NCI-H2196 (cell line): ENCODE data around the gene OR1N1.
A peak's percentile ranks its signal among the peaks of the same experiment; 100 is the strongest.
"Not testable (repeated sequence)": the region's sequence is repeated elsewhere in the genome, so short reads cannot be mapped to it uniquely, and the experiment has no call there.

Experiments
- DNase-seq: peaks from one replicate; lab custom pipeline; 2025; ENCODE audit not compliant: unreplicated experiment; lab: John Stamatoyannopoulos, UW

The OR1N1 gene

GRCh38 chr9:122527193-122527592 lies at the start of gene OR1N1:
Gene OR1N1, minus strand, starts transcription at chr9:122527293. Its CDS starts 0 bp downstream, at chr9:122527293.
- DNase-seq, result no peak

GRCh38 chr9:122572456-122572855 lies 45.4 kb upstream of the OR1N1 start:
- DNase-seq, result no peak

GRCh38 chr9:122567901-122568300 lies 40.8 kb upstream of the OR1N1 start:
- DNase-seq, result no peak

GRCh38 chr9:122562134-122562760 lies 35.2 kb upstream of the OR1N1 start:
- DNase-seq, result no peak

- no peak for DNase-seq
Measured at GRCh38 chr9:122561446-122561845, 34.4 kb upstream of the OR1N1 start.

GRCh38 chr9:122552812-122553211 lies 25.7 kb upstream of the OR1N1 start, which contains the start of gene OR1N2:
Gene OR1N2, plus strand, starts transcription at chr9:122553112. Its CDS starts 100 bp downstream, at chr9:122553212.
- DNase-seq, result no peak

GRCh38 chr9:122551371-122551770 lies 24.3 kb upstream of the OR1N1 start:
- no peak for DNase-seq

- no peak for DNase-seq
Measured at GRCh38 chr9:122546196-122546595, 19.1 kb upstream of the OR1N1 start.

- no peak for DNase-seq
Measured at GRCh38 chr9:122538757-122539156, 11.7 kb upstream of the OR1N1 start.

GRCh38 chr9:122537066-122537465 lies 10.0 kb upstream of the OR1N1 start:
- not testable (repeated sequence) for DNase-seq

GRCh38 chr9:122536134-122536533 lies 9.0 kb upstream of the OR1N1 start:
- DNase-seq, result no peak

- not testable (repeated sequence) for DNase-seq
Measured at GRCh38 chr9:122531157-122531556, 4.1 kb upstream of the OR1N1 start.

GRCh38 chr9:122526602-122527001 lies 491 bp downstream of the OR1N1 start:
- DNase-seq, result no peak

GRCh38 chr9:122519376-122519775 lies 7.7 kb downstream of the OR1N1 start:
- no peak for DNase-seq

- no peak for DNase-seq
Measured at GRCh38 chr9:122518841-122519240, 8.3 kb downstream of the OR1N1 start, which contains the start of gene OR1J4. Gene OR1J4, plus strand, starts transcription at chr9:122519141. Its CDS starts 0 bp downstream, at chr9:122519141.

GRCh38 chr9:122518226-122518625 lies 8.9 kb downstream of the OR1N1 start:
- no peak for DNase-seq

GRCh38 chr9:122510502-122510901 lies 16.6 kb downstream of the OR1N1 start, which contains the start of gene OR1J2:
Gene OR1J2, plus strand, starts transcription at chr9:122510802. Its CDS starts 0 bp downstream, at chr9:122510802.
- no peak for DNase-seq

- no peak for DNase-seq
Measured at GRCh38 chr9:122506964-122507363, 20.1 kb downstream of the OR1N1 start.

GRCh38 chr9:122498883-122499288 lies 28.2 kb downstream of the OR1N1 start:
- peak; percentile 6 for DNase-seq

GRCh38 chr9:122479062-122479461 lies 48.0 kb downstream of the OR1N1 start:
- DNase-seq, result no peak

GRCh38 chr9:122477826-122478225 lies 49.3 kb downstream of the OR1N1 start, which contains the start of gene OR1J1:
Gene OR1J1, minus strand, starts transcription at chr9:122477926. Its CDS starts 0 bp downstream, at chr9:122477926.
- DNase-seq, result no peak

GRCh38 chr9:122477346-122477745 lies 49.7 kb downstream of the OR1N1 start:
- no peak for DNase-seq
